H1 (cell line): ENCODE data around the gene BLOC1S1. TPM values are rescaled to one million over a fixed set of nuclear protein-coding genes. Genes with fewer than 3 reads are reported as not detected.

Experiments
- CTCF ChIA-PET: fragments of 300-600 bp; sonication (Branson Sonifier 250); formaldehyde crosslinking; loops from one replicate; lab custom pipeline; 2021; ENCODE audit not compliant: partially characterized antibody; lab: Charles Lee
- POLR2A ChIA-PET: fragments of 300-600 bp; sonication (Branson Sonifier 250); formaldehyde crosslinking; loops from one replicate; lab custom pipeline; 2021; ENCODE audit warnings: inconsistent platforms; ENCODE audit not compliant: partially characterized antibody; lab: Charles Lee
- DNase-seq, 2 experiments: peaks; one replicate each; pipeline versions ENCODE4 v3.0.0 to v3.0.0-alpha.2; 2010 to 2022; ENCODE audit warnings: low spot score in 2 of 2, low read depth in 1 of 2, mixed read lengths in 1 of 2
- FAIRE-seq: peaks from 2 replicates; lab custom pipeline; 2011; peaks lifted over from hg19 to GRCh38; lab: Jason Lieb, UNC
- H2AFZ ChIP-seq: 2 replicates; pipeline ENCODE4 v1.8.1; 2012; ENCODE audit warnings: low read length, inconsistent platforms
- H2AK5ac ChIP-seq: 2 replicates; pipeline ENCODE4 v1.6.1; 2013; ENCODE audit warnings: low read depth, low read length
- H2BK120ac ChIP-seq: replicated peaks from 2 replicates; pipeline ENCODE3; 2013; ENCODE audit warnings: low read depth, low read length, inconsistent platforms
- H2BK12ac ChIP-seq: 2 replicates; pipeline ENCODE4 v1.6.1; 2013; ENCODE audit warnings: low read depth, low read length
- H2BK15ac ChIP-seq: 2 replicates; pipeline ENCODE4 v1.6.1; 2013; ENCODE audit warnings: low read length
- H2BK20ac ChIP-seq: 2 replicates; pipeline ENCODE4 v1.6.1; 2013; ENCODE audit warnings: low read length
- H2BK5ac ChIP-seq: 2 replicates; pipeline ENCODE4 v1.6.1; 2013; ENCODE audit warnings: low read depth, low read length
- H3K14ac ChIP-seq: 2 replicates; pipeline ENCODE4 v1.6.1; 2013; ENCODE audit warnings: inconsistent platforms; ENCODE audit not compliant: insufficient read length
- H3K18ac ChIP-seq: 2 replicates; pipeline ENCODE4 v1.6.1; 2013; ENCODE audit warnings: low read length; ENCODE audit errors: extremely low read depth
- H3K23ac ChIP-seq: 2 replicates; pipeline ENCODE4 v1.6.1; 2013; ENCODE audit warnings: inconsistent platforms; ENCODE audit not compliant: insufficient read length
- H3K23me2 ChIP-seq: 2 replicates; pipeline ENCODE4 v1.6.1; 2013; ENCODE audit warnings: low read depth, low read length
- H3K27ac ChIP-seq: 2 replicates; pipeline ENCODE4 v1.6.1; 2011; ENCODE audit warnings: low read depth, low read length, inconsistent platforms
- H3K27me3 ChIP-seq, 4 experiments: replicated peaks in 1 of 4; 1 replicate in 1 of 4; 2 replicates in 3 of 4; pipeline versions ENCODE4 v1.6.1 to v1.8.1; 2011 to 2013; ENCODE audit warnings: low read length in 3 of 4, mild to moderate bottlenecking in 3 of 4, inconsistent platforms in 2 of 4, mixed read lengths in 2 of 4, moderate library complexity in 1 of 4; ENCODE audit not compliant: control insufficient read depth in 3 of 4, insufficient read depth in 3 of 4; ENCODE audit errors: extremely low read depth in 1 of 4
- H3K36me3 ChIP-seq, 4 experiments: 2 replicates each; pipeline versions ENCODE4 v1.6.1 to v1.8.1; 2011 to 2013; ENCODE audit warnings: mild to moderate bottlenecking in 4 of 4, low read length in 3 of 4, moderate library complexity in 2 of 4, control low read depth in 1 of 4, inconsistent platforms in 1 of 4; ENCODE audit not compliant: insufficient read depth in 4 of 4, control insufficient read depth in 2 of 4
- H3K4ac ChIP-seq: replicated peaks from 2 replicates; pipeline ENCODE3; 2013; ENCODE audit warnings: low read length, low read depth, mixed read lengths, inconsistent platforms; ENCODE audit not compliant: insufficient read length
- H3K4me1 ChIP-seq, 4 experiments: replicated peaks in 1 of 4; 1 replicate in 1 of 4; 2 replicates in 3 of 4; pipeline versions ENCODE4 v1.6.1 to v1.8.1; 2011 to 2013; ENCODE audit warnings: low read length in 3 of 4, inconsistent platforms in 2 of 4, mixed read lengths in 1 of 4; ENCODE audit not compliant: insufficient read depth in 4 of 4, control insufficient read depth in 3 of 4
- H3K4me2 ChIP-seq, 2 experiments: 2 replicates each; pipeline versions ENCODE4 v1.6.1 to v1.8.1; 2011 to 2013; ENCODE audit warnings: low read depth in 2 of 2, low read length in 2 of 2, control low read depth in 1 of 2, inconsistent platforms in 1 of 2, mild to moderate bottlenecking in 1 of 2; ENCODE audit not compliant: insufficient read depth in 1 of 2
- H3K4me3 ChIP-seq, 4 experiments: fragments of 200-600, 300-600 bp in 1 of 4; sonication (generic), shearing (Covaris generic), sonication (Bioruptor Twin) in 1 of 4; 2 replicates each; pipeline versions ENCODE4 v1.5.1 to v1.8.1; 2011 to 2016; ENCODE audit warnings: low read length in 4 of 4, low read depth in 3 of 4, control low read depth in 2 of 4, inconsistent platforms in 2 of 4, mild to moderate bottlenecking in 2 of 4, mixed read lengths in 1 of 4, moderate library complexity in 1 of 4; ENCODE audit not compliant: insufficient read depth in 2 of 4; ENCODE audit errors: extremely low read depth in 1 of 4
- H3K56ac ChIP-seq: replicated peaks from 2 replicates; pipeline ENCODE3; 2013; ENCODE audit warnings: low read depth, mild to moderate bottlenecking, mixed read lengths, low read length, inconsistent platforms; ENCODE audit not compliant: insufficient read length
- H3K79me1 ChIP-seq: 2 replicates; pipeline ENCODE4 v1.6.1; 2013; ENCODE audit warnings: low read depth, low read length, control low read depth
- H3K79me2 ChIP-seq, 2 experiments: 2 replicates each; pipeline versions ENCODE4 v1.6.1 to v1.8.1; 2012 to 2013; ENCODE audit warnings: low read length in 2 of 2, mild to moderate bottlenecking in 2 of 2, inconsistent platforms in 1 of 2; ENCODE audit not compliant: insufficient read depth in 2 of 2, control insufficient read depth in 1 of 2
- H3K9ac ChIP-seq, 4 experiments: replicated peaks in 1 of 4; 1 replicate in 1 of 4; 2 replicates in 3 of 4; pipeline versions ENCODE4 v1.6.1 to v1.8.1; 2011 to 2013; ENCODE audit warnings: low read depth in 3 of 4, low read length in 3 of 4, control low read depth in 2 of 4, mild to moderate bottlenecking in 2 of 4, moderate library complexity in 2 of 4, inconsistent platforms in 1 of 4; ENCODE audit errors: extremely low read depth in 1 of 4
- H3K9me3 ChIP-seq, 2 experiments: 2 replicates each; pipeline versions ENCODE4 v1.6.1 to v1.8.1; 2012 to 2013; ENCODE audit warnings: mild to moderate bottlenecking in 2 of 2, moderate library complexity in 2 of 2, control low read depth in 1 of 2, inconsistent platforms in 1 of 2, low read depth in 1 of 2, low read length in 1 of 2, mixed read lengths in 1 of 2; ENCODE audit not compliant: insufficient read depth in 2 of 2
- H4K20me1 ChIP-seq, 2 experiments: replicated peaks in 1 of 2; 2 replicates each; pipeline versions ENCODE3 to v1.8.1; 2011 to 2013; ENCODE audit warnings: inconsistent platforms in 2 of 2, low read length in 2 of 2, mild to moderate bottlenecking in 1 of 2; ENCODE audit not compliant: insufficient read depth in 2 of 2, control insufficient read depth in 1 of 2
- H4K5ac ChIP-seq: 2 replicates; pipeline ENCODE4 v1.6.1; 2013; ENCODE audit warnings: low read length, low read depth, mixed read lengths, inconsistent platforms; ENCODE audit not compliant: insufficient read length
- H4K8ac ChIP-seq: 2 replicates; pipeline ENCODE4 v1.8.0; 2013; ENCODE audit warnings: mild to moderate bottlenecking, moderate library complexity, low read length, inconsistent platforms; ENCODE audit not compliant: insufficient read depth; ENCODE audit errors: extremely low read depth
- H4K91ac ChIP-seq: replicated peaks from 2 replicates; pipeline ENCODE3; 2013; ENCODE audit warnings: low read length, mixed read lengths, inconsistent platforms; ENCODE audit not compliant: insufficient read length
- BCL11A ChIP-seq, 2 experiments: IDR thresholded peaks; one replicate each; pipeline ENCODE4 v1.6.1; 2011; ENCODE audit warnings: low read depth in 2 of 2, low read length in 2 of 2, mild to moderate bottlenecking in 2 of 2
- EGR1 ChIP-seq: IDR thresholded peaks from 2 replicates; pipeline ENCODE4 v1.6.1; 2011; ENCODE audit warnings: low read depth, low read length, borderline replicate concordance
- HDAC2 ChIP-seq, 2 experiments: fragments of 300-600 bp in 1 of 2; sonication (generic) in 1 of 2; IDR thresholded peaks; 2 replicates each; pipeline ENCODE4 v1.6.1; 2011 to 2012; ENCODE audit warnings: low read depth in 2 of 2, low read length in 2 of 2, mild to moderate bottlenecking in 2 of 2, moderate library complexity in 2 of 2, borderline replicate concordance in 1 of 2, inconsistent platforms in 1 of 2
- SP1 ChIP-seq: IDR thresholded peaks from 2 replicates; pipeline ENCODE4 v1.6.1; 2011; ENCODE audit warnings: low read depth, low read length
- TEAD4 ChIP-seq: IDR thresholded peaks from 2 replicates; pipeline ENCODE4 v1.6.1; 2012; ENCODE audit warnings: low read depth, low read length, inconsistent platforms, mixed read lengths
- WGBS, 2 experiments: shearing (Covaris generic) in 1 of 2; methylation state at CpG; one replicate each; pipeline versions ENCODE4 v1.1.6 to v1.1.7; 2013 to 2015; ENCODE audit warnings: low lambda C conversion rate in 2 of 2, mixed read lengths in 2 of 2, inconsistent platforms in 1 of 2, low coverage in 1 of 2, missing lambda C conversion rate in 1 of 2; ENCODE audit not compliant: insufficient replicate concordance in 2 of 2, insufficient coverage in 1 of 2, insufficient read length in 1 of 2; ENCODE audit errors: extremely low coverage in 1 of 2, missing lambda C conversion rate in 1 of 2; 5-methylcytosine and 5-hydroxymethylcytosine counted together
- polyA plus RNA-seq, 7 experiments: library from polyadenylated mRNA; depleted of rRNA in 3 of 7; stranded (reverse) in 5 of 7; unstranded in 2 of 7; fragments of >200 nt in 5 of 7; fragments of 200-250 nt in 2 of 7; gene quantifications; 1 replicate in 5 of 7; 2 replicates in 1 of 7; 4 replicates in 1 of 7; pipeline versions ENCODE4 v1.2.1 to v1.2.3, GENCODE V29; 2011 to 2013; ENCODE audit warnings: missing spikeins in 2 of 7, mixed read lengths in 2 of 7
- total RNA-seq: library from RNA; stranded (reverse); fragmentation: NEBNext Ultra II Directional; extraction: Animal tissue kit (Norgen Biotek cat#: 25700); gene quantifications from 2 replicates; pipeline ENCODE4 v1.2.1, GENCODE V29; 2021
- TF ChIP-seq, protein P1 (sequence below): IDR thresholded peaks from 2 replicates; pipeline ENCODE4 v1.6.1; 2012; ENCODE audit warnings: inconsistent platforms

BLOC1S1 gene
- total and polyA plus RNA-seq, 2 of the 8 experiments (the other 6 are each of a cell fraction or from before 2014, with no cell fraction given): 91.1 to 185 TPM

DNA sequence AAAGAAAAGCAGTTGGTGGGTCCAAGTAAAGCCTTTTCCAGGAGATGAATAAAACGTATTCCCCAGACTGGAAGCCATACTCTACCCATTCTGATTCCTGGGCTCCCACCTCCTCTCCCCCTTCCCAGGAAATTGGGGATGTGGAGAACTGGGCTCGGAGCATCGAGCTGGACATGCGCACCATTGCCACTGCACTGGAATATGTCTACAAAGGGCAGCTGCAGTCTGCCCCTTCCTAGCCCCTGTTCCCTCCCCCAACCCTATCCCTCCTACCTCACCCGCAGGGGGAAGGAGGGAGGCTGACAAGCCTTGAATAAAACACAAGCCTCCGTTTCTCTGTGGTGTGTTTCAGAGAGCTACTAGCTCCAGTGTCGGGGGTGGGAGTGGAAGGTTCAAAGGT lies 3.5 kb downstream of the BLOC1S1 start:
- H3K23ac ChIP-seq: no peak overlapping the region
- no peak overlapping the region for H3K4ac ChIP-seq
- no peak overlapping the region for H2BK12ac ChIP-seq
- no peak overlapping the region for H4K8ac ChIP-seq
- H3K14ac ChIP-seq: no peak overlapping the region
- peaks cover 4 to 5% of the 10 kb centered on the region in 2 experiments for H4K20me1 ChIP-seq
- ChIA-PET CTCF (interaction anchor here (1.0 to 11.1 kb wide), 15 partner anchors 8 to 102 kb away, joined by 3 to 229 read pairs (median 6); partner anchors contain the start of genes CD63 and ITGA7), POLR2A (interaction anchor here (0.8 to 8.3 kb wide), 6 partner anchors 11 to 38 kb away, joined by 3 to 103 read pairs (median 5); partner anchors contain the start of genes CD63 and ITGA7)
- H3K9me3 ChIP-seq: no peaks in the 10 kb centered on the region
- H3K4me2 ChIP-seq: no peak overlapping the region; a peak in 1 of 4 replicates
- H3K9ac ChIP-seq: no peak overlapping the region
- H2AFZ ChIP-seq: no peak overlapping the region
- H4K91ac ChIP-seq: no peak overlapping the region
- H3K18ac ChIP-seq: no peak overlapping the region
- H3K23me2 ChIP-seq: peaks cover 12% of the 10 kb centered on the region
- no peak overlapping the region for H2BK15ac ChIP-seq
- H3K36me3 ChIP-seq: peaks cover 3 to 9% (median 5%) of the 10 kb centered on the region in 4 experiments; a peak in 4 of 8 replicates
- H3K79me2 ChIP-seq: peaks cover 0 to 9% of the 10 kb centered on the region in 2 experiments; a peak in 1 of 4 replicates
- DNase-seq (no peak), FAIRE-seq (no peak)
- no peaks in the 10 kb centered on the region for H3K27me3 ChIP-seq
- 82% methylated on average over 7 of the region's 7 CpGs; no CpG with 5 or more reads in 1 of the 2 experiments for WGBS, 2 experiments
- no peak overlapping the region for H4K5ac ChIP-seq
- no peak overlapping the region for H3K56ac ChIP-seq
- TF ChIP-seq TEAD4 (no peak), BCL11A (IDR thresholded peaks at IDR 0.05; ENCODE audit: low read depth in 2 of 2, low read length in 2 of 2) (no peak), SP1 (no peak), HDAC2 (IDR thresholded peaks at IDR 0.05; ENCODE audit: borderline replicate concordance in 1 of 2, low read depth in 2 of 2, low read length in 2 of 2) (no peak), EGR1 (no peak)
- TF ChIP-seq, protein P1, sequence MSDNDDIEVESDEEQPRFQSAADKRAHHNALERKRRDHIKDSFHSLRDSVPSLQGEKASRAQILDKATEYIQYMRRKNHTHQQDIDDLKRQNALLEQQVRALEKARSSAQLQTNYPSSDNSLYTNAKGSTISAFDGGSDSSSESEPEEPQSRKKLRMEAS: no peak
- H3K4me3 ChIP-seq: no peak overlapping the region
- H2BK20ac ChIP-seq: no peak overlapping the region
- H2BK120ac ChIP-seq: no peak overlapping the region
- 0 out of 2 replicates have a peak overlapping the region, but pooled peaks have one; percentile 19 for H2AK5ac ChIP-seq
- no peak overlapping the region for H3K27ac ChIP-seq
- H3K79me1 ChIP-seq: peaks cover 5% of the 10 kb centered on the region
- H3K4me1 ChIP-seq: peaks cover 10 to 27% (median 19%) of the 10 kb centered on the region in 4 experiments
- H2BK5ac ChIP-seq: no peak overlapping the region
